Dedifferentiated amniotic fluid mesenchymal stem cell (primary cell): ENCODE data around the gene PLEKHG3.

Experiments used
- DNase-seq: peaks from one replicate; pipeline ENCODE4 v3.0.0-alpha.2; 2016; ENCODE audit errors: extremely low spot score

Gene PLEKHG3

DNA sequence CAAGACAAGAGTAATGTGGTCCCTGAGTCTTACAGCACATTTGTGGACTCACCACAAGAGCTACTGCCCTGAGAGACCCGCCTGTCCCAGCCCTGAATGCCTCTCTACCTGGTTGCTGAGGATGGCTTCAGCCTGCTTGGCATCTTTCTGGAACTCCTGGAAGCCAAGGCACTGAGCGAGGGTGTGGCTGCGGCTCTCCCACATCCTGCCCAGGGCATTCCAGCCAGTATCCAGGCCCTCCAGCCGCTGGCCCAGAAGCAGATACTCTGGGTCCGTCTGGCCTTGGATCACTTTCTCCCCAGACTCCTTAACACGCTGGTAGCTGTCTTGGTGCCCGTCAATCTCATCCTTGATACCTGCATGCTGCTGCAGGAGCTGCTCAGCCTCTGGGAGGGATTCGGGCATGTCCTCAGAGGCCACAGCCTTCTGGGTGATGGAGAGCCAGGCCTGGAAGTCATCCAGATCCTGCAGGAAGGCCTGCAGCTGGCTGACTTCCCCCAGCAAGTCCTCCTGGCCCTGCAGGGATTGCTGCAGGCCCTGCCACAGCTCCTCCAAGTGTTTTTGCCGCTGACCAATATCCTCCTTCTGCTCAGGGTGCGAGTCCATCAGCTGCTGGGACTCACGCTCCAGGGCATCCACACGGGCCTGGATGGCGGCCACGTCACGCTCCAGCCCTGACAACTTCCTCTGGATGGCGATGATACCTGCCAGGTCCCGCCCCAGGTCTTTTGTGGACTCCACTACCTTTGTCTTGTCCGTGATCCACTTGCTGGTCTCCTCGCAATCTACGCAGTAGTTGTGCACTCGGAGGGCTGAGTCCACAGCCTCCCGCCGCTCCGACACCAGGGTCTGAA lies 82.3 kb downstream of the PLEKHG3 start:
- no peak for DNase-seq

DNA sequence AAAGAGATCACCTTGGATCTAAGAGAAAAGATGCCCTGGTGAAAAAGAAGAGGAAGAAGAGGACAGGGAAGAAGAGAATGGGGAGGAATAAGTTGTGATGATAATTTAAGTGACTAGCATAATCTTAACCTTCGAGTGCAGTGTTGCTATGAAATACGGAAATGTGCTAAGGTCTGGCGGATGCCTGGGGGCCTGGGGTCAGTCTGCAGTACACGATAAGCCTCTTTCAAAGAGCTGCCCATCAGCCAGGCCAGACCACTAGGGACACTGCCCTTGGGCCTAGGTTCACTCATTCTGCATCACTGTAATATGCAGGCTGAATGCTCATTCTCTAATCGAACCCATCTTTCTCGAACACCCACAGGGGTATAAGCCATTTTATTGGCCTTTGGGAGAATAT lies 83.4 kb downstream of the PLEKHG3 start:
- DNase-seq = no peak

DNA sequence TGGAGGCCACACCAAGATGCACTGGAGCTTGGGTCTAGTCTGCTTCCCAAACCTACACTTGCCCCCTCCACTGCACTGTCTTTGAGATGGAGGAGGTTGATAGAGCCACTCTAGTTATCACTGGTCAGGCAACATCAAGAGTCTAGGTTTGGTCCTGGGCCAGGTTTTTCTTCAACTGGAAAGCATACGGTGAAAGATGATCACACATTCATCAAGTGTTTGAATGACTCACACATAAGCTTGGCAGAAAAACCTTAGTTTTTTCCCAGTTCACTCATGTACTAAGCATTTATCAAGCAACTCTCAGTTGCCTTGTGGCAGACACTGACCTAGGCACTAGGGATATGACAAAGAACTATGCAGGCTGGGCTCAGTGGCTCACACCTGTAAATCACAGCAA lies 84.5 kb downstream of the PLEKHG3 start:
- DNase-seq = peak; percentile 93

DNA sequence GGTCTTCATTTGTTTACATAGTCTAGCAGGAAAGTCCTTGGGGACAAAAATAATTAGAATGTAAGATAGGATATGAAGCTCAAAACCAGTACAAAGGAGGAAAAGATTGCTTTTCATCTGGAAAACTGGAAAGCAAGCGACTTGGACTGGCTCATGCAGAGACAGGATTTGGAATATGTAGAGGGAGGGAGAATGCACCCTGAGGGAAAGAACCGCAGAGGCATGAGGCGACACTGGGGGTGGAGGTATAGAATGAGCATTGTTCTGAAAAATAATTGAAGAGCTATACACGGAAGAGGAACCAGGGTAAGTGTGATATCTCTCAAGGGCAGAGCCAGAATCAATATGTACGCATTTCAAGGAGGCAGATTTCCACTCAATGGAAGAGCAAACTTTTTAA lies 85.5 kb downstream of the PLEKHG3 start:
- no peak for DNase-seq

DNA sequence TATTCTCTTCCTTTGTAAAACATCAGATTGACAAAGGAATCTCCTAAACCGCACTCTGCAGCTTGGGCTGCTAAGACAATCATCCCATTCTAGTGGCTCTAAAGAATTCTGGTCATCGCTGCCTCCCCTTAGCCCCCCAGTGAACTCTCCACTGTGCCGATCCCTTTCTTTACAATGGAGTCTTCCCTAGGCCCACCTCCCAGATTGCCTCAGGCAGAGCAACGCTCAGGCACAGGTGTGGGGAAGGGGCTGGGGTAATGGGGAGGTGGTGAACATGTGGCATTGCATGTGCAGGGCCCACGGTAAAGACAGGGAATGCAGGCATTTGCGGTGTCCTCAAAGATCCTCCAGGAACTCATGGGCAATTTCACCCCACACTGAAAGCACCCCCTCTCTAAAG lies 86.3 kb downstream of the PLEKHG3 start:
- no peak for DNase-seq

DNA sequence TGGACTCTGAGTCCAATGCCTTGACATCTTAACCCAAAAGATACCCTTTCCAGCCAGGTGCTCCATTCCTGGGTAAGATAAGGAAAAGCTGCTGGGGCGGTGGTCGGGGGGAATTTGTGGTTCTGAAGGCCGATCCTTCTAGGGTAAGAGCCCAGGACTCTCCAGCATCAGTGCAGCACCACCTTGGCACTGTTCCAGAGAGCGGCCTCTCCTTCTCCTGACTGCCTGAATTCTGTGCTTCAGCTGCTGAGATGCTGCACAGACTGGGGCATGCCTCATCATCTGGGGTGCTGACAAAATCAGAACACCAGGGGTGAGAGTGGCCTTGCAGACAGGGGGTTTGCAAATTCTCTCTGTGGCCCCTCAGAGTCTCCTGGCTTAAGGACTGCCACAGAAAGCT lies 88.0 kb downstream of the PLEKHG3 start:
- no peak for DNase-seq

DNA sequence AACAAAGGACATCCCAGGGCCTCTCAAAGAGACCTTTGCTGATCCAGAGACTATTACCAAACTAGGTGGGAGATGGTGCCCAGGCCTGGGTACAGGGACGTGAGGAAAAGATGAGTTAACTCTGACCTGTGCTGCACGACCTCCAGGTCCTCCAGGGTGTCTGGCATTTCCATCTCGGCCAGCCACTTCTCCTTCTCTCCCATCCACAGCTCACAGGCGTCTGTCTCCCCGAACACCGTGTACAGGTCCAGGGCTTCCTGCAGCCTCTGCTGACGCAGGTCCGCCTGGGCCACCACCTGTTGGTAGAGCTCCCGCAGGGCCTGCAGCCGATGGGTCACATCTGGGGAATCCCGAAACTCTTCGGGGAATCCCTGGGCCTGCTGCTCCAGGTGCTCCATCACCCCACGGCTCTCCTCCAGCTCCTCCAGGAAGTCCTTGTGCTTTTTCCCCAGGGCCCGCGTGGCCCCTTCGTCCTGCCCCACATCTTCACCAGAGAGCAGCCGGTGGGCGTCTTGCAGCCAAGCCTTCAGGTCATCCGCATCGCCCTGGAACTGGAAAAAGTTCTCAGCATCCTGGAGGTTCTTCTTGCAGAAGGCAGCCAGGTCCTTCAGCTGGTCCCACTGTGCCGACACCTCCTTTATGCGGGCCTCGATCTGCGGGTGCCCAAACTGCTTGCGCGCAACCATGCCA lies 88.8 kb downstream of the PLEKHG3 start:
- no peak for DNase-seq

DNA sequence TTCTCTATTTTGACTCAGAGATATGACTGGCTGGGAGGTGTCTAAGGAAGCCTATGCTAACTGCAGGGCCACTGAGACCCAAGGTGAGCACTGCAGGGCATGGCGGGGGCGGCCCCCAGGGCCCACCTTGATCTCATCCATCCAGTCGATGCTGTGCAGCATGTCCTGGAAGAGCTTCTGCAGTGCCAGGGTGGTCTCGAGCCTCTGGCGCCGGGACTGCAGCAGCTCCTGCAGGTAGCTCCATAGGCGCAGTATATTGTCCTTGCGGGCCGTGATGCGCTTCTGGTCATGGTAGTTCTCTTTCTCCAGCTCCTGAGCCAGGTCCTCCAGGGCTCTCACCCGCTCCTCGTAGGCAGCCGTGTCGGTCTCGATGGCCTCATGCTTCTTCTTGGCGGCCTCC lies 91.0 kb downstream of the PLEKHG3 start:
- no peak for DNase-seq

DNA sequence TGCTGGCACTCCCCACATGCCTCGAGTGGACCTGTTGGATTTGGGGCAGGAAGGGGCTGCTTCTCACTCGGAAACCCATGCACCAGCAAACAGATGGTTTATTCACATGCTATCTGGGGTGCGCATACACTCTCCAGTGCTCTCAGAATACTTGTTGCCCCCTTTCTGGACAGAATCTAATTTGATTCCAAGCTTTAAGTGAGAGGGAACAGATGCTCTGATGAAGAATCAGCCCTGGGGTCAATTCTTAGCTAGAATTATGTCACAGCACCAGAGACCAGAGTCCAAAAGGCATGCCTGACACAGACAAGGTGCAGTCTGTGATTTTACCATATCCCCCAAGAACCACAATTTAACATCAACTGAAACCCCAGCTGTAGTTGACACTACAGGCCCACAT lies 91.7 kb downstream of the PLEKHG3 start:
- DNase-seq = no peak

DNA sequence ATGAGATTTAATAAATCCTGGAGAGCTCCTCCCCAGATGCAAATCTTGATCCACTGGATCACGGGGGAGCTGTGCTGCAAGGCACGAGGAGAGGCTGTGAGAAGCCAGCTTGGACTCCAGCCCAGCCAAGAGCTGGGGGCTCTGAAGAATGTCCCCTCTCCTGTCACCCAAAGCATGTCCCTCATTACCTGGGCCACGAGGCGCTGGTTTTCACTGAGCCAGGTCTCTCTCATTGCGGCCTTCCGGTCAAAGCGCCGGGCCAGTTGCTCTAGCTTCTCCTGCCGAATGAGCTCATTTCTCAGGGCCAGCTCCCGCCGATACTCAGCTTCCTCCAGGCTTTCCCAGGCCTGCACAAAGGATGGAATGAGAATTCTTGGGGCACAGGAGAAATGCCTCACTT lies 92.1 kb downstream of the PLEKHG3 start:
- no peak for DNase-seq

DNA sequence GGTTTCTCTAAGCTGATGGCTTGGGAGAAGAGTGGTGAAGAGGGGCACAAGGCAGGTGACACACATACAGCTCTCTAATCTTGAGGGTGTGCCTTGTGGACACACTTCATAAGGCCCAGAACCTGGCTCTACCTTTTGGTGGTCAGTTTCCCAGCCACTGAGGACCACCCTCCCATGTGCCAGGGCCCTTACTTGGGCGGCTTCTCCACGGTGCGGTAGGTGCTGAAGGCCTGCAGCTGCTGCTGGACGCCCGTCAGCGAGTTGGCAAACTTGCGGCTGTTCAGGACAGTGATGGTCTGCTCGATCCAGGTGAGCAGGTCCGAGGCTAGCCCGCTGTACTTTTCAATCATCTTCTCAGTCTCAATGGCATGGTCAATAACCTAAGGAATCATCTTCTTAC lies 95.3 kb downstream of the PLEKHG3 start:
- DNase-seq = no peak
